Measurements from ENCODE around the gene MRPS27.

MRPS27 gene

GRCh38 chr5:72191404-72191803 is 128.6 kb downstream of the MRPS27 start:
- TF ChIP-seq ZFX (IDR thresholded peaks at IDR 0.05) = no peak
- no peak for TF ChIP-seq CTCF (conservative IDR thresholded peaks at IDR 0.05)
- H3K27ac ChIP-seq = no peak overlapping the region

GRCh38 chr5:72189146-72189545 is 130.9 kb downstream of the MRPS27 start:
- TF ChIP-seq ZFX (IDR thresholded peaks at IDR 0.05) = no peak
- no peak for TF ChIP-seq CTCF (conservative IDR thresholded peaks at IDR 0.05)
- no peak overlapping the region for H3K27ac ChIP-seq

GRCh38 chr5:72188166-72188565 is 131.9 kb downstream of the MRPS27 start:
- TF ChIP-seq ZFX (IDR thresholded peaks at IDR 0.05) (no peak), CTCF (conservative IDR thresholded peaks at IDR 0.05) (no peak)
- peak overlapping the region; percentile 42; the same call in 1 of the 2 replicates for H3K27ac ChIP-seq

GRCh38 chr5:72187388-72188075 is 132.5 kb downstream of the MRPS27 start:
- peak overlapping the region; percentile 42; the same call in 1 of the 2 replicates for H3K27ac ChIP-seq
- TF ChIP-seq CTCF (conservative IDR thresholded peaks at IDR 0.05) (no peak), ZFX (IDR thresholded peaks at IDR 0.05) (no peak)

GRCh38 chr5:72185496-72186329 is 134.3 kb downstream of the MRPS27 start:
- TF ChIP-seq ZFX (IDR thresholded peaks at IDR 0.05) = no peak
- no peak for TF ChIP-seq CTCF (conservative IDR thresholded peaks at IDR 0.05)
- peak overlapping the region; percentile 36 for H3K27ac ChIP-seq

- TF ChIP-seq CTCF (conservative IDR thresholded peaks at IDR 0.05) = no peak
- TF ChIP-seq ZFX (IDR thresholded peaks at IDR 0.05) = no peak
- no peak overlapping the region for H3K27ac ChIP-seq
These were observed 135.6 kb downstream of the MRPS27 start for GRCh38 chr5:72184408-72184807.

- no peak overlapping the region for H3K27ac ChIP-seq
- TF ChIP-seq CTCF (conservative IDR thresholded peaks at IDR 0.05) (no peak), ZFX (IDR thresholded peaks at IDR 0.05) (no peak)
These were observed 136.9 kb downstream of the MRPS27 start for GRCh38 chr5:72183101-72183520.
